Activated CD8-positive, alpha-beta T cell treated with anti-CD3 and anti-CD28 coated beads for 36 hours (primary cell): ENCODE results near the gene OTOF. TPM values are rescaled to one million over a fixed set of nuclear protein-coding genes. Genes with fewer than 3 reads are reported as not detected.

Experiments
- ATAC-seq: fragments of 200-7000 bp; cut with Tn5 transposase; one replicate; pipeline ENCODE4 v1.10.0; 2021; ENCODE audit warnings: mild to moderate bottlenecking, moderate library complexity
- CTCF ChIA-PET: fragments of 350-600 bp; sonication (Branson Sonifier 250); formaldehyde crosslinking; loops from one replicate; lab custom pipeline; 2021; ENCODE audit warnings: antibody characterized with exemption; lab: Charles Lee
- POLR2A ChIA-PET: fragments of 350-600 bp; sonication (Branson Sonifier 250); formaldehyde crosslinking; loops from one replicate; lab custom pipeline; 2021; ENCODE audit warnings: antibody characterized with exemption; lab: Charles Lee
- DNase-seq: peaks from one replicate; pipeline ENCODE4 v3.0.0-alpha.2; 2020
- H3K27ac Mint-ChIP-seq: one replicate; pipeline ENCODE4 v1.8.0; 2021; ENCODE audit warnings: mild to moderate bottlenecking, mixed read lengths
- H3K27me3 Mint-ChIP-seq: one replicate; pipeline ENCODE4 v1.8.0; 2021; ENCODE audit warnings: mixed read lengths
- H3K36me3 Mint-ChIP-seq: one replicate; pipeline ENCODE4 v1.8.0; 2021; ENCODE audit warnings: low read depth, mixed read lengths
- H3K4me1 Mint-ChIP-seq: one replicate; pipeline ENCODE4 v1.8.0; 2021; ENCODE audit warnings: low read depth, mixed read lengths
- H3K4me3 Mint-ChIP-seq: one replicate; pipeline ENCODE4 v1.8.0; 2021; ENCODE audit warnings: mild to moderate bottlenecking, moderate library complexity, mixed read lengths
- H3K9me3 Mint-ChIP-seq: one replicate; pipeline ENCODE4 v1.8.0; 2021; ENCODE audit warnings: mixed read lengths
- intact Hi-C: fragments of 100-400 bp; cut with micrococcal nuclease; formaldehyde crosslinking; loops from one replicate; pipeline ENCODE4 v1.10.0; 2022
- total RNA-seq, 2 experiments: library from RNA; stranded (reverse); gene quantifications; one replicate each; pipeline ENCODE4 v1.2.3, GENCODE V29; 2021
- TF ChIP-seq, protein P1 (sequence below): fragments of 200-600 bp; IDR thresholded peaks from one replicate; pipeline ENCODE4 v1.8.0; 2022; ENCODE audit warnings: antibody characterized with exemption, mild to moderate bottlenecking

OTOF gene
- total RNA-seq, 2 experiments from 2014 or later: 0.60 to 0.81 TPM

DNA sequence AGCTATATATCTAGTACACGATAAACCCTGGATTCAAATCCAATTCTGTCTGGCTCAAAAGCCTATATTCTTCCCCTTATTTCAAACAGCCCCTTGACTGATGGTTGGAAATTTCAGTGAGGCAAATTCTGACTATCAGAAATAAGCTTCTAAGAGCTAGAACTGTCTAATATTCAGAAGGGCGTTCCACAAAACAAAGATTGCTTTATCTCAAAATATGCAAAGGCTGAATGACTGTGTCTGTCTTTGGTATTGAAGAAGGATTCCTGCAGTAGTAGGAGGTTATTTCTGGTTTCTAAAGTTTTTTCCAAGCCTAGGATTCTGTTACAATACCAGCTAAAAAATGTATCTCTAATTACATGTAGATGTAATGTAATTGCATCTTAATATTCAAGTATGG lies 45.1 kb downstream of the OTOF start:
- DNase-seq (no peak), ATAC-seq (no peak)
- Mint-ChIP-seq H3K4me3 (no peak overlapping the region), H3K9me3 (no peaks in the 10 kb centered on the region), H3K27me3 (peaks cover 3% of the 10 kb centered on the region), H3K36me3 (no peaks in the 10 kb centered on the region), H3K4me1 (no peaks in the 10 kb centered on the region), H3K27ac (no peak overlapping the region)
- POLR2A ChIA-PET: interaction anchor here (0.9 to 1.6 kb wide), 2 partner anchors 9 to 11 kb away, joined by 3 read pairs; no protein-coding TSS in a partner anchor
- TF ChIP-seq, protein P1, sequence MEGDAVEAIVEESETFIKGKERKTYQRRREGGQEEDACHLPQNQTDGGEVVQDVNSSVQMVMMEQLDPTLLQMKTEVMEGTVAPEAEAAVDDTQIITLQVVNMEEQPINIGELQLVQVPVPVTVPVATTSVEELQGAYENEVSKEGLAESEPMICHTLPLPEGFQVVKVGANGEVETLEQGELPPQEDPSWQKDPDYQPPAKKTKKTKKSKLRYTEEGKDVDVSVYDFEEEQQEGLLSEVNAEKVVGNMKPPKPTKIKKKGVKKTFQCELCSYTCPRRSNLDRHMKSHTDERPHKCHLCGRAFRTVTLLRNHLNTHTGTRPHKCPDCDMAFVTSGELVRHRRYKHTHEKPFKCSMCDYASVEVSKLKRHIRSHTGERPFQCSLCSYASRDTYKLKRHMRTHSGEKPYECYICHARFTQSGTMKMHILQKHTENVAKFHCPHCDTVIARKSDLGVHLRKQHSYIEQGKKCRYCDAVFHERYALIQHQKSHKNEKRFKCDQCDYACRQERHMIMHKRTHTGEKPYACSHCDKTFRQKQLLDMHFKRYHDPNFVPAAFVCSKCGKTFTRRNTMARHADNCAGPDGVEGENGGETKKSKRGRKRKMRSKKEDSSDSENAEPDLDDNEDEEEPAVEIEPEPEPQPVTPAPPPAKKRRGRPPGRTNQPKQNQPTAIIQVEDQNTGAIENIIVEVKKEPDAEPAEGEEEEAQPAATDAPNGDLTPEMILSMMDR: no peak
- CTCF ChIA-PET: interaction anchor here (1.1 to 1.5 kb wide), 3 partner anchors 10 to 219 kb away, joined by 3 to 5 read pairs (median 3); no protein-coding TSS in a partner anchor
- intact Hi-C loops: no loop called here

DNA sequence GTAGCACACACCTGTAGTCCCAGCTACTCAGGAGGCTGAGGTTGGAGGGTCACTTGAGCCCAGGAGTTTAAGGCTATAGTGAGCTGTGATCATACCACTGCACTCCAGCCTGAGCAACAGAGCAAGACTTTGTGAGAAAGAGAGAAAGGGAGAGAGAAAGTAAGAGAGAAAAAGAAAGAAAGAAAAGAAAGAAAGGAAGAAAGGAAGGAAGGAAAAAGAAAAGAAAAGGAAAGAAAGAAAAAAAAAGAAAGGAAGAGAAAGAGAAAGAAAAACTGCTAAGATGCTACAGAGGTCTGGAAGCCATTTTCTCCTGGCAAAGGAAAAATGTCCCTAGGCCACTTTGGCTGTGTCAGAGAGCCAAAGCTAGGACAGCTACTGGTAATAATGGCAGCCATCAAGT lies 45.6 kb downstream of the OTOF start:
- no peaks in the 10 kb centered on the region for H3K9me3 Mint-ChIP-seq
- H3K27me3 Mint-ChIP-seq: peaks cover 3% of the 10 kb centered on the region
- ChIA-PET POLR2A (interaction anchor here (0.9 to 1.6 kb wide), 2 partner anchors 9 to 11 kb away, joined by 3 read pairs; no protein-coding TSS in a partner anchor), CTCF (interaction anchor here (1.3 kb wide), 1 partner anchor 71 kb away, joined by 3 read pairs; no protein-coding TSS in a partner anchor)
- ATAC-seq (no peak), DNase-seq (no peak)
- no peak overlapping the region for H3K4me3 Mint-ChIP-seq
- H3K27ac Mint-ChIP-seq: no peak overlapping the region
- TF ChIP-seq, protein P1: no peak
- no peaks in the 10 kb centered on the region for H3K4me1 Mint-ChIP-seq
- no peaks in the 10 kb centered on the region for H3K36me3 Mint-ChIP-seq
- intact Hi-C loops: no loop called here

DNA sequence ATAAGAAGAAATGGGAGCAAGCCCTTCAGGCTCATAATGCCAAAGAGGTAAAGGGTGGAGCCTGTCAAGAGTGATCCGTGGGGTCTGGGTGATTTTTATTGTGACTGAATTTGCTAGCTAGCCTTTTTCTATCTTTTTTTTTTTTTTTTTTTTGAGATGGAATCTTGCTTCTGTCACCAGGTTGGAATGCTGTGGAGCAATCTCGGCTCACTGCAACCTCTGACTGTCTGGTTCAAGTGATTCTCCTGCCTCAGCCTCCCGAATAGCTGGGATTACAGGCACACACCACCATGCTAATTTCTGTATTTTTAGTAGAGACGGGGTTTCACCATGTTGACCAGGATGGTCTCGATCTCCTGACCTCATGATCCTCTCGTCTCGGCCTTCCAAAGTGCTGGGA lies 47.1 kb downstream of the OTOF start:
- POLR2A ChIA-PET: no interaction called here
- TF ChIP-seq, protein P1: no peak
- H3K36me3 Mint-ChIP-seq: no peaks in the 10 kb centered on the region
- intact Hi-C loops: no loop called here
- CTCF ChIA-PET: interaction anchor here (1.1 to 1.3 kb wide), 2 partner anchors 21 to 72 kb away, joined by 3 read pairs; no protein-coding TSS in a partner anchor
- DNase-seq (no peak), ATAC-seq (no peak)
- H3K4me1 Mint-ChIP-seq: no peaks in the 10 kb centered on the region
- no peak overlapping the region for H3K27ac Mint-ChIP-seq
- no peak overlapping the region for H3K4me3 Mint-ChIP-seq
- peaks cover 3% of the 10 kb centered on the region for H3K27me3 Mint-ChIP-seq
- H3K9me3 Mint-ChIP-seq: no peaks in the 10 kb centered on the region

DNA sequence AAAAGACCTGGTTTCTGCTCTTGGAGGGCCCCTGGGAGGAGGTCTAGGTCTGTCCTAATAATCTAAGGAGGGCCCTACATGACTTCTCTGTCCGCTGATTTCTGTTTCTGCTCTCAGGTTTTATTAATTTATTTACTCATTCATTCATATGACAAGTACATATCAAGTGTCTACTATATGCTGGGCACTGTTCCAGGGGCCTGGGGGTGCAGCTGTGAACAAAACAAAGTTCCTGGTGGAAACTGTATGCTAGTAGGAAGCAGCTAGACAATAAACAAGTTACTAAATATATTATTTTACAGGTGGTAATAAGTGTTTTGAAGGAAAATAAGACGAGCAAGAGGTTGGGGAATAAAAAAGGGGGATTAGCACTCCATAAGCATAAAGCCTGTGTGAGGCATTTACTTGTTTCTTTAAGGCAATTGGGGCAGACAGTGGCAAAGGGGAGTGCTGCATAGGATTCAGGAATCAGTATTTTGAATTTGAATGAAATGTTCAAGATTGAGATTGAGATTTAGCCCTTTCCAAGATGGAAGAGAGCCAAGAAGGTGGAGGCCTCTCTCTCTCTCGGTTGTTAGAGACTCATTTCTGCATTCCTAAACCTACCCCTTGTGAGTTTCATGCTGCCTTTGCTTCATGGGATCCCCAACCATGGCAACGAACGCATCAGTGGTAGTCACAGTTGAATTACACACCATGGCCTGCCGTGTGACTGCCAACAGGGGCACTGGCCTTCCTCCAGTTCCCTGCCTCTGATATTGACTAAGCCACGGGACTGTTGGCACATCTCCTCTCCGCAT lies 47.9 kb downstream of the OTOF start:
- Mint-ChIP-seq H3K27me3 (peaks cover 3% of the 10 kb centered on the region), H3K36me3 (no peaks in the 10 kb centered on the region), H3K9me3 (no peaks in the 10 kb centered on the region), H3K4me1 (no peaks in the 10 kb centered on the region), H3K27ac (no peak overlapping the region), H3K4me3 (no peak overlapping the region)
- ATAC-seq: no peak
- POLR2A ChIA-PET: no interaction called here
- CTCF ChIA-PET: no interaction called here
- intact Hi-C loops: no loop called here
- TF ChIP-seq, protein P1: no peak
- no peak for DNase-seq

DNA sequence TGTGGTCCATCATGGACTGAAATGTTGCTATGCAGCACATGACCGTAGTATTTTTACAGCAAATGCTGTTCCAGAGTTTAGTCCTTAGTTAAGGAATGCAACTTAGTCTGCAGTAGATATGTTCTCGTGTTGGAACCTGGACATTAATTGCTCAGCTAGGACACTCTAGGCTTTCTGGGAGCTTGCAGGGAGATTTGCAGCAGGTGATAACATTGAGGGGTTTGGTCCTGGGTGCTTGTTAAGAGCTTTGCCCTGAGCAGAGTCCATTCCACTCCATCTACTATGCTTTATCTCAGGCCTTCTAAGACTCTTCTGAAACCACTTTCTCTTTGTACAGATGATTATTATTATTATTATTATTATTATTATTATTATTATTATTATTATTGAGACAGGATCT lies 49.1 kb downstream of the OTOF start:
- H3K27me3 Mint-ChIP-seq: peaks cover 3% of the 10 kb centered on the region
- no peaks in the 10 kb centered on the region for H3K4me1 Mint-ChIP-seq
- ATAC-seq (no peak), DNase-seq (no peak)
- no peaks in the 10 kb centered on the region for H3K36me3 Mint-ChIP-seq
- TF ChIP-seq, protein P1: no peak
- no peaks in the 10 kb centered on the region for H3K9me3 Mint-ChIP-seq
- H3K4me3 Mint-ChIP-seq: no peak overlapping the region
- ChIA-PET CTCF (no interaction called here), POLR2A (interaction anchor here (0.6 kb wide), 1 partner anchor 776 kb away, joined by 3 read pairs; no protein-coding TSS in a partner anchor)
- no peak overlapping the region for H3K27ac Mint-ChIP-seq
- intact Hi-C loops: no loop called here
